Activated effector memory CD4-positive, alpha-beta T cell treated with Interleukin-2 at 50 U/mL for 16 hours (primary cell): ENCODE measurements around the gene TBL1X.
"Not testable (repeated sequence)": the region's sequence is repeated elsewhere in the genome, so short reads cannot be mapped to it uniquely, and the experiment has no call there.

Experiments used
- DNase-seq: peaks from one replicate; pipeline ENCODE4 v3.0.0-alpha.2; 2020

Gene TBL1X

DNA sequence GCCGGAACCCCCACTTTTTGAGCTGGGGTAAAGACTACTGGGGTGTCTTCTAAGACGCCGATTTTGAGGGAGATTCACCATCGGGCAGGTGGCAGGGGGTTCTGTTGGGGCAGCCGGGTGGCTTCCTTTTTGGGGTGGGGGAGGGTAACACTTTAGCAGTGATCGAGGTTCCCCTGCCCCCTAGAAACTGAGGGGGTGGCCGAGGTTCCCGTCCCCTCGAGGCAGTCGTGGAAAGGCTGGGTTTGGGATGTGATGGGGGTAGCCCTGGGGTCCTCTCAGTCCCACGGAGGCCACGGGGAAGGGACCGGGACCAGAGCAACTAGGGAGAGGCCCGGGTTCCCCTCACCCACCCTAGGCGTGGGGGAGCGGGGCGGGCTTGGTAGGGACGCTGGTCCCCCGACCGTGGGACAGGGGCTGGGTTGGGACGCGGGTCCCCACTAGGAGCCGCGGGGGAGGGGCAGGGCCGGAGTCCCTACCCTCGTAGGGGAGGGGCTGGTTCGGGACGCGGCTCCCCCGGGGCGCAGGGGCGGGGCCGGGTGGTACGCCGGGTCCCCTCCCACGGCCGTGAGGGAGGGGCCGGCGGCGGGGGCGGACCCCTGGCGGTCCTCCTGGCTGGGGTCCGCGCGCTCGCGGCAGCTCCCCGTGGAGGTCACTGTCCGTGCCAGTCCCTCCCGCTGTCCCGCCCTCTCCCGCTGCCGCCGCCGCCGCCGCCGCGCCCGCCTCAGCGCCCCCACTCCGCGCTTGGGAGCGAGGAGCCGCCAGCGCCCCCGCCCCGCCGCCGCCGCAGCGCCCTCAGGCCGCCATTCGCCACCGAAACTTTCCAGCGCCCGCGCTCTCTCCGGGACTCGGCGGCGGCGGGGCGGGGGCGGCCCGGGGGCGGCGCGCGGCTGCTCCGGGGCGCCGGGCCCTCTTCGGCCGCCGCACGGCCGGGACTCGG, at the start of gene TBL1X:
TBL1X (plus strand) TSS at position 624 of the 937 bp plus-strand sequence. CDS start 188,529 bp downstream, outside the sequence.
- peak; percentile 17 for DNase-seq

DNA sequence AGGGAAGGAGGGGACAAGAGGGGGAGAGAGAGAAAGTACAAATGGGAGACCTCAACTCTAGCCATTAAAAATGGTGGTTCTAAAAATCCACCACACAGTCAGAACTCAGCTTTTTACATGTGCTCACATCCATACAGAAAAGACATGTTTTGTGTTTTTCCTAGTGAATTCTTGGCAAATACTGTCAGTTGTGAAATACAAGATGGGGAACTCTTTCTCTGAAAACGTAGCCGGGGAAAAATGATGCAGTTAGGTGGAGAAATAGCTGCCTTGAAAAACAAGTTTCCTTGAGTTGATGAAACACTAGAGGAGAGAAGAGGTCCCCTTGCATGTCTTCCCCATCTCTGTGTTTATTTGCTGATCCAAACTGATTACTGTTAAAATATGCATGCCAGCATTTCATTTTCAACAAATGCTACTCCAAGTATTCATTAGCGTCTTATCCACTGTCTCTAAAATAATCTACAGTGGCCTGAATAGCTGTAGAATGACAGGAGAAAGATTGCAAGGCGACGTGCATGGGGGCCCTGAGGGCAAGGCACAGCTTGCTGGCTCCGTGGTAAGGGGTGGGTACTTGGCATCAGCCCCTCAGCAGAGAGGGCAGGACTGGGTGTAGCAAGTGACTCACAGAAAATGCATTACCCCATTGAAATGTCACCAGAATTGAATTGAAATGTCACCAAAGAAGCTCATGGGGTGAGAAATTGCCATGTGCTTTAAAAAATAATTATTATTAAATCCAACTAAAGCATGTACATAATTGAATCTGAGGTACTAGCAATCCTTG, 48.1 kb upstream of the TBL1X start:
- no peak for DNase-seq

GRCh38 chrX:9418262-9418661, 46.6 kb upstream of the TBL1X start:
- no peak for DNase-seq

DNA sequence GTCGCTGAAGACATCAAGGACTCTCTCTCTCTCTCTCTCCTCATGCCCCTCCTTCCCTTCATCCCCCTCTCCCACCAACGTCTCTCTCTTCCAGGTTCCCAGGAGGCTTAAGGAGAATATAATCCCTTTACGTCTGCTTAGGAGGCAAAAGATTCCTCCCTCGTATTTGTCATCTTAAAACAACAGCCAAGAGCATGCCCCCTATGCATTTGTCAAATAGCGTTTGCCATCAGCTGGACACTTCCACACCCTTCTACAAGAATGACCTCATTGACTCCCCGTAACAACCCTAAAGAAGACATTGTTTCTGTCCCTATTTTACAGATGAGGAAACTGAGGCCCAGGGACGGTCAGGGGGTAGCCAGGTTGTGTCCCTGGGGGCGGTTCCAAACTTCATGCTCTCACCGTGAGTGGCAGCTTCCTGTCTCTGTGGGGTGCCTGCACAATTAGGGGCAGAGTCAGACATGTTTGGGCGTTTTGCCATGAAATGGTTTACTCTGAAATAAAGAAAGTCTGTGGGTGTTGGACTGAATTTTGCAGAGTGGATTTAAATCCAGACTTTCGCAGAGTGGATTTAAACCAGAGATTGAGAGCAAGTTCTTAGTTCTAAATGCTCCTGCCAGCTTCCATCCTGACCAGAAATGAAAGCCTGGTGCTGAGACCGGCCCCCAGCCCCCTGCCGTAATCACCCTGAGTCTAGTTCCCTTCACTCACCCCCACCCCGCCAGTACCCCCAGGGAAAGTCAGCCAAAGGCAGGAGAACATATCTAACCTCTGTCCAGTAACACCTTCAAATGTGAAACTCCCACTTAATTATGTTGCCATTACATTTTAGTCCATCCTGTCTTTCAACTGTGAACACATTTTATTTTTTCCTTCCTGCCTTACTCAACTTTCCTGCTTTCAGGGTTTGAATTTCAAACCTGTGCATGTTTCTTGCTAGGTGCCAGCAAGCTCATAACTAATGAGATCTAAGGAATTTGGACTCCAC, 44.3 kb upstream of the TBL1X start:
- no peak for DNase-seq

GRCh38 chrX:9429767-9430166, 35.1 kb upstream of the TBL1X start:
- DNase-seq: no peak

DNA sequence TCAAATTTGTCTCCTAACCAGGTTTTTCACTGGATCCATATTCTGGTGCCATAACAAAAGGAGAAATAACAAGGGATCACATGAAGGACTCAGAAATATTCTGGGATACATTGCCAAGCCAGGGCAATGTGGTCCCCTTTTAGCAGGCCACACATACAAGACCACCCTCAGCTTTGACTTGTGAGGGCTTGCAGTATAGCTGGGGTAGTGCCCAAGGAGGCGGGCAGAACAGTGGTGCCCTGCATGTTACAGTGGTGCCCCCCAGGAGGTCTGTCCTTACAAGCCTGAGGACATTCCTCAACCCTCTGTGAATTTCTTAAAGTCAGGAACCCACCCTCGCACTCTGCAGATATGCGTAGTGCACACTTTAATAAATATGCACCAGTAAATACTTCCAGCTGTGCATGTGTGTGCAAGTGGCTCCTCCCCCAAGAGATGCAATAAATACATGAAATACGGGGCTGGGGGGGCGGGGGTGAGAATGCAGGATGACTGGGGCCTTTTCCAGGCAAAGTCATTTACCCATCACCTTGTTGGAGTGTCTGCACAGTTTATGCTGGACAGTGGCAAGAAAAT, 34.4 kb upstream of the TBL1X start:
- DNase-seq: no peak

DNA sequence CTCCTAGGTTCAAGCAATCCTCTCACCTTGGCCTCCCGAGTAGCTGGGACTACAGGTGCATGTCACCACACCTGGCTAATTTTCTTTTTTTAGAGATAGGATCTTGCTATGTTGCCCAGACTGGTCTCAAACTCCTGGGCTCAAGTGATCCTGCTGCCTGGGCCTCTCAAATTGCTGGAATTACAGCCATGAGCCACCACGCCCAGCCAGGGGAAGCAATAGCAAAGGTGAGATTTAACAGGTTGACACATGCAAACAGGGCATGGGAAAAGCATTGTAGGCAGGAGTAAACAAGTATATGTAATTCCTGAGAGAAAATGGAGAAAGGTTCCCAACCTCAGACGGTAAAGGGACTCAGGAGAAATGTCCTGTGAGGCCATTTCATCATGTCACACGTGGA, 33.6 kb upstream of the TBL1X start:
- no peak for DNase-seq

DNA sequence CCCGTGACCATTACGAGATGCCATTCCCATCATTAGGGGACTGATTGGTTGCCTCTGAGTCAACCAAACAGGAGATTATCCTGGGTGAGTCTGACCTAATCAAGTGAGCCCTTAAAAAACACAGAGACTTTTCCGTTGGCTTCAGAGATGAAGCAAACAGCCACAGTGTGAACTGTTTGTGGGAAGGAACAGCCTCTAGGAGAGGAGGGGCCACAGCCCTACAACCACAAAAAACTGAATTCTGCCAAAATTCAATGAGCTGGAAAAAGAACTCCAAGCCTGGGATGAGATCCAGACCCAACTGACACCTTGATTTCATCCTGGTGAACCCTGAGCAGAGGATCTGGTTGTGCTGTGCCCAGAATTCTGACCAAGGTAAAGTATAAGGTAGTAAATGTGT, 31.3 kb upstream of the TBL1X start:
- no peak for DNase-seq

GRCh38 chrX:9434051-9434550, 30.8 kb upstream of the TBL1X start:
- DNase-seq: no peak

GRCh38 chrX:9435086-9435485, 29.8 kb upstream of the TBL1X start:
- not testable (repeated sequence) for DNase-seq

DNA sequence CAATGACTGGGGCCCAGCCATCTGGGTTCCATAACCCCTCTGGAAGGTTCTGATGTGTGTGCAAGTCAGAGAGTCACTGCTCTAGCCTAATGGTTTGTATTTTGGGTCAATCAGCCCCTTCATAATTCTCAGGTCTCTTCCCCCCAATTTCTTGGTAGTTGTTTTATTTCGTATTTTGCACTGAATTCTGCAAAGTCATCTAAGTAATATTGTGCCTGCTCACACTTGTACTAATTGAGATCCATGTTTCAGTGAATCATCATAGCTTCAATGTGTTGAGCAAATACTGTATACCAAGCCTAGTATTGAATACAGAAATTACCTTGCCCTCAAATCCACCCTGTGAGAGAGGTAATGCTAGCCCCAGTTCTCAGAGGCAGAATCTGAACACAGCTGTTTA, 28.0 kb upstream of the TBL1X start:
- DNase-seq: no peak

- no peak for DNase-seq
These were observed 25.8 kb upstream of the TBL1X start for GRCh38 chrX:9438933-9439494.

DNA sequence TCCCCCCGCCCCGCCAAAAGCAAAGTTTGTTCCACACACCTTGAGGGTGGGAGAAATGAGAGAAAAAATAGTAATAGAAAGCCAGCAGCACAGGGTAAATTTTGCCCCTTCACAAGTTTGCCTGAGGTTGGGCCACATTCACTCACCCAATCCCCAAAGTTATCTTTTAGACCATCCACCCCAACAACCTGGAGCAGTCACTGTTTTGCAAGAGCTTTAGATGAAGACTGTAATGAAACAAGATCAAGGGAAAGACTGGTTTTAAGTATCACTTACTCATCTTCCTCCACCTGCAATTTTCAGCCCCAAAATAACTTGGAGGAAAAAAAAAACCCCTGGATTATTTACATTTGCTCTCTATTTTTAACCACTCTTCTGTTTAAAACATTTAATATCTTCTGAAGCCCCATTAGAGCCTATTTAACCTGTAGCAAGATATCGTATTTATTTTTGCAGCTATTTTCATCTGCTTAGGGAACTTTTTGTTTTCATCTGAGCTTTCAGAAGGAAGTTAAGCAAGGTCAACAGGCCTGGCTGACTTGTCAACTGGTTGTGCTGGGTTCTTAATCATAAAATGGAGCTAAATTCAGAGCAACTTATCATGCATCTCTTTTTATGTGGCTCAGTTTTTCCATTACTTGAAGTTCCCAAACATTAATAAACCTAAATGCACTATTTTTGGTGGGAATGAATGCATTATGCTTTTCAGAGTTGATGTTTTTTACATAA, 24.6 kb upstream of the TBL1X start:
- DNase-seq: no peak

- no peak for DNase-seq
These were observed 22.8 kb upstream of the TBL1X start for GRCh38 chrX:9442056-9442455.

- DNase-seq: no peak
These were observed 21.5 kb upstream of the TBL1X start for GRCh38 chrX:9443327-9443726.

DNA sequence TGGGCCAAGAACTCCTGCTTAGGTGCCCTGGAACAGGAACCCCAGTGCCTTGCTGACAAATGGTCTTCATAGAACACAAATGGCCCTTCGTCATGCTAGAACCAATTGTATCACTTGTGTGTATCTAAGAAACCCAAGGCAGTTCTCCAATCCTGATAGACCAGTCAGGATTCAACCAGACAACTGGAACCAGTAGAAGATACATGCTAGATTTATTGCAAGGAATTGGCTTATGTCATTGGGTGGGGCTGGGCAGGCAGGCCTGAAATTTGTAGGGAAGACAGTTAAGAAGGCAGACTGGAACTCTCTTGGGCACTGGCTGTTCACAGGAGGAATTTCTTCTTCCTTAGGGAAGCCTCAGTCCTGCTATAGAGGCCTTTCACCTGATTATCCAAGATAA, 17.0 kb upstream of the TBL1X start:
- DNase-seq: no peak

- DNase-seq: no peak
These were observed 8.4 kb upstream of the TBL1X start for GRCh38 chrX:9456250-9457074.

GRCh38 chrX:9458034-9458433, 6.8 kb upstream of the TBL1X start:
- not testable (repeated sequence) for DNase-seq

GRCh38 chrX:9458516-9459078, 6.3 kb upstream of the TBL1X start:
- no peak for DNase-seq
